BE2C (cell line): ENCODE results near the gene OSBPL3.
A peak's percentile ranks its signal among the peaks of the same experiment; 100 is the strongest.

Source experiments
- DNase-seq: peaks from one replicate; pipeline ENCODE4 v3.0.0-alpha.2; 2020
- H3K27me3 ChIP-seq: fragments of 250-450 bp; sonication (Bioruptor Pico); 2 replicates; pipeline ENCODE4 v1.5.1; 2020; ENCODE audit warnings: mild to moderate bottlenecking
- H3K36me3 ChIP-seq: fragments of 250-450 bp; sonication (Bioruptor Pico); 2 replicates; pipeline ENCODE4 v1.5.1; 2020; ENCODE audit warnings: mild to moderate bottlenecking
- H3K4me1 ChIP-seq: fragments of 250-450 bp; sonication (Bioruptor Pico); 2 replicates; pipeline ENCODE4 v1.5.1; 2020
- H3K4me3 ChIP-seq: 2 replicates; pipeline ENCODE4 v1.5.1; 2011; ENCODE audit warnings: low read depth, low read length
- H3K9me3 ChIP-seq: fragments of 250-450 bp; sonication (Bioruptor Pico); 2 replicates; pipeline ENCODE4 v1.5.1; 2020
- TF ChIP-seq, protein P1 (sequence below): IDR thresholded peaks from 2 replicates; pipeline ENCODE4 v1.5.1; 2012; ENCODE audit warnings: mild to moderate bottlenecking, low read depth, low read length

The OSBPL3 gene

DNA sequence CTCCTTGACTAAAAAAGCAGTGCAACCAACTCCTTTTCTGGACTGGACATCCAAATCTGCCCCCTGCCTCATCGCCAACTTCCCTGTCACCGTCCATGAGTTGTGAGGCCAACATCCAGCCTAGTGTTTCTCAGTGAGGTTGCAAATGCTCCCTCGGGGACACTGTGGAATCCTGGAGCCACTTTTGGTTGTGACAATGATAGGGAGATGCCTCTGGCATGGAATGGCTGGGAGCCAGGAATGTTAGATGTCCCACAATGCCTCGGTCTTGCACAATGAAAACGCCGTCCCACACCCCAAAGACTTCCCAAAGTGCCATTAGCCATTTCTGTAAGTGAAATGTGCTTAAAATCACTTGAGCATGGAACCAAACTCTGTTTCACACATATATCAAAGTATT lies 105.2 kb downstream of the OSBPL3 start:
- H3K4me3 ChIP-seq, result no peak overlapping the region
- DNase-seq, result peak; percentile 24
- TF ChIP-seq, protein P1, sequence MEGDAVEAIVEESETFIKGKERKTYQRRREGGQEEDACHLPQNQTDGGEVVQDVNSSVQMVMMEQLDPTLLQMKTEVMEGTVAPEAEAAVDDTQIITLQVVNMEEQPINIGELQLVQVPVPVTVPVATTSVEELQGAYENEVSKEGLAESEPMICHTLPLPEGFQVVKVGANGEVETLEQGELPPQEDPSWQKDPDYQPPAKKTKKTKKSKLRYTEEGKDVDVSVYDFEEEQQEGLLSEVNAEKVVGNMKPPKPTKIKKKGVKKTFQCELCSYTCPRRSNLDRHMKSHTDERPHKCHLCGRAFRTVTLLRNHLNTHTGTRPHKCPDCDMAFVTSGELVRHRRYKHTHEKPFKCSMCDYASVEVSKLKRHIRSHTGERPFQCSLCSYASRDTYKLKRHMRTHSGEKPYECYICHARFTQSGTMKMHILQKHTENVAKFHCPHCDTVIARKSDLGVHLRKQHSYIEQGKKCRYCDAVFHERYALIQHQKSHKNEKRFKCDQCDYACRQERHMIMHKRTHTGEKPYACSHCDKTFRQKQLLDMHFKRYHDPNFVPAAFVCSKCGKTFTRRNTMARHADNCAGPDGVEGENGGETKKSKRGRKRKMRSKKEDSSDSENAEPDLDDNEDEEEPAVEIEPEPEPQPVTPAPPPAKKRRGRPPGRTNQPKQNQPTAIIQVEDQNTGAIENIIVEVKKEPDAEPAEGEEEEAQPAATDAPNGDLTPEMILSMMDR, result no peak
- H3K27me3 ChIP-seq, result no peaks in the 10 kb centered on the region
- no peaks in the 10 kb centered on the region for H3K9me3 ChIP-seq
- H3K36me3 ChIP-seq, result peaks cover 7% of the 10 kb centered on the region; the same call in 1 of the 2 replicates
- no peaks in the 10 kb centered on the region; the same call in 1 of the 2 replicates for H3K4me1 ChIP-seq

DNA sequence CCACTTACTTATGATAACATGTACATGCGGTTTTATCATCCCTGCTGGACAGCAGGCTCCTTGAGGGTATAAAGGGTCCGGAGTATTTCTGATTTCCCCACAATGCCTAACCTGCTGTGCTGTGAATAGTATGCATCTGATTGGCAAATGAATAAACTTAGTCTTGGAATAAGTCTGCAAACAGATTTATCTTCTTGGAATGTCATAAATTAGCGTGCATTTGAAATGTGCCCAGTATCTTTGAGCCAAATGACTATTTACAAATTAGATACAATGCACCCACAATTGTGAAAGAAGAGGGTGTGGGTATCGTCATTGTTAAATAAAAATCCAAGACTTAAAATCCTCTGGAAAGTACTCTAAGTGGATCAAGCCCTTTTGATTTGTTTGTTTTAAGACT lies 106.0 kb downstream of the OSBPL3 start:
- no peaks in the 10 kb centered on the region for H3K9me3 ChIP-seq
- peaks cover 3% of the 10 kb centered on the region for H3K4me1 ChIP-seq
- H3K4me3 ChIP-seq, result no peak overlapping the region
- TF ChIP-seq, protein P1, result no peak
- H3K27me3 ChIP-seq, result no peaks in the 10 kb centered on the region
- DNase-seq, result no peak
- peaks cover 10% of the 10 kb centered on the region; the same call in 1 of the 2 replicates for H3K36me3 ChIP-seq

DNA sequence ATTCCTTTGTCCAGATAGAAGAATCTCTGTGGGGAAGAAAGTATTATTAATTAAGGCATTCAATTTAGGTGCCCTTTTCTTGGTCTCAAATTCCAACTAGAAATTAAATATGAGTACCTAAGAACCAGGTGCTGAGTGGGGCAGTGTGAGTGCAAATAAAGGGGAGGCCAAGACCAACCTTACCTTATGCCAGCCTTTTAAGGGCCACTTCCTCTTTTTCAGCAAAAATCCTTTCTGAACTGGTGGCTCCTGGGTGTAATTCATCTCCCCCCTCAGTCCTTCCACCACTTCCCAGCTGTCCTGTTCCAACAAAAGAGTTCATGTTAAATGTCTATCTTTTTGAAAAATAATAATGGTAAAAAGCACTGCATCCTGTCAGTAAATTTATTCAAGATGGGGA lies 108.2 kb downstream of the OSBPL3 start:
- H3K4me1 ChIP-seq, result peaks cover 9% of the 10 kb centered on the region
- no peak overlapping the region for H3K4me3 ChIP-seq
- TF ChIP-seq, protein P1, result no peak
- H3K9me3 ChIP-seq, result no peaks in the 10 kb centered on the region
- peaks cover 15% of the 10 kb centered on the region for H3K36me3 ChIP-seq
- DNase-seq, result no peak
- H3K27me3 ChIP-seq, result no peaks in the 10 kb centered on the region

DNA sequence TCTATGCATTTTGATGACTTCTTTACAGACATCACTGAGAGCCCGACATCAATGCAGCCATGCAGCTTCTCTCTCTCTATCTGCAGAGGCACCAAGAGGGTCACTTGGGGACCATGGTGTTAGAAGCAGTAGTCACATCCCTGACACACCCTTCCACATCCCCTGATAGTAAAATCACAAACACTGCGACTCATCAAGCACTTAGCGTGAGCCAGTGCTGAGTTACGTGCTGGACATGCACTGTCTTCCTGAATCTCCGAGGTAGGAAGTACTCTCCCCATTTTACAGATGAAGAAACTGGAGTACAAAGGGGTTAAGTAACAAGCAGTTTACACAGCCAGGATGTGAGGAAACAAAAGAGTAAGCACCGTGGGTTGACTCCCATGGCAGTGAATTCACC lies 109.2 kb downstream of the OSBPL3 start:
- Histone ChIP-seq H3K27me3 (no peaks in the 10 kb centered on the region), H3K4me3 (no peak overlapping the region), H3K9me3 (no peaks in the 10 kb centered on the region), H3K4me1 (peaks cover 9% of the 10 kb centered on the region; the same call in 1 of the 2 replicates), H3K36me3 (peaks cover 20% of the 10 kb centered on the region)
- no peak for DNase-seq
- TF ChIP-seq, protein P1, result no peak

DNA sequence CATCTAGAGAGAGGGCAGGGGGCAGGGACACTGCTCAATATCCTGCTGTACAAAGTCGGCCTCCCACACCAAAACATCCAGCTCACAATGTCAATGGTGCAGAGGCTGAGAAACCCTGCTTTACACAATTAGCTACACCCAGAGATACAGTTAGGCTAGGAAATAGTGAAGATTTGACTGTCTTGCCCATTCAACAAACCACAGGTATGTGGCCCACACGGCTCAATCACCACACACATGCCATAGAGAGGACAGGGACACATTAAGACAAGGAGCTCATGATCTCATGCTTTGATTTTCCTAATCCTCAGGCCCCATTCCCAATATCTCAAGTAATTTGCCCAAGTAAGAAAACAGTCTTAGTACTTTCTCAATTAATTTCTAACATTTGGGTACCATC lies 110.4 kb downstream of the OSBPL3 start:
- no peak overlapping the region for H3K4me3 ChIP-seq
- H3K9me3 ChIP-seq, result no peaks in the 10 kb centered on the region
- TF ChIP-seq, protein P1, result no peak
- H3K36me3 ChIP-seq, result peaks cover 29% of the 10 kb centered on the region
- peaks cover 15% of the 10 kb centered on the region for H3K4me1 ChIP-seq
- DNase-seq, result no peak
- no peaks in the 10 kb centered on the region for H3K27me3 ChIP-seq

DNA sequence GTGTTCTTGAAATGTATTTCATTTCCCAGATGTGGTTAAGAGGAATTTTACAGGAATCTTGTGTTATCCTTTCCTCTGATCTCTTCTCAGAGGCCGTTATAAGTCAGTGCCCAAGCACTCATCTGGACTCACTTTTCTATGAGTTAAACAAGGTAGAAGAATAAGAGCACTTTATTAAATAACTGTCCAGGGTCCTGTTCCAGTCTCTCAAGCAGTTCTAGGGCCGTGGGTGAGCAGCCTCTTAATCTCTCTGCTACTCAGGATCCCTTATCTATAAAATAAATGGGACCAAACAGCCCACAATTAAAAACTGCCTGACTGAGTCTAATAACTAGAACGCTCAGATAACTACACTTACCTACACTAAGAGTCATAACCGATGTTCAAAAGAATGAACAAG lies 111.2 kb downstream of the OSBPL3 start:
- Histone ChIP-seq H3K27me3 (no peaks in the 10 kb centered on the region), H3K36me3 (peaks cover 30% of the 10 kb centered on the region), H3K4me3 (no peak overlapping the region), H3K4me1 (peaks cover 19% of the 10 kb centered on the region), H3K9me3 (no peaks in the 10 kb centered on the region)
- TF ChIP-seq, protein P1, result no peak
- no peak for DNase-seq
